Stomach (tissue), 9 donors: Measurements from ENCODE around the gene TGFB1. TPM values are rescaled to one million over a fixed set of nuclear protein-coding genes. Genes with fewer than 3 reads are reported as not detected.

Source experiments
- DNase-seq, 2 donors: peaks; one replicate each; pipeline versions ENCODE4 v3.0.0 to v3.0.0-alpha.2; 2013 to 2019
- H3K27ac ChIP-seq, 5 donors: fragments of 200-600 bp in 4 of 5; sonication (generic) in 4 of 5; one replicate each; pipeline ENCODE4 v1.5.1; 2013 to 2019; ENCODE audit warnings: mild to moderate bottlenecking in 1 of 5, moderate library complexity in 1 of 5
- H3K27me3 ChIP-seq, 3 donors: fragments of 200-600 bp; sonication (generic); one replicate each; pipeline ENCODE4 v1.5.1; 2017 to 2019; ENCODE audit warnings: mixed run types in 1 of 3
- H3K36me3 ChIP-seq, 4 donors: fragments of 200-600 bp; sonication (generic); 1 replicate in 3 of 4; 2 replicates in 1 of 4; pipeline ENCODE4 v1.5.1; 2016 to 2019
- H3K4me1 ChIP-seq, 4 donors: fragments of 200-600 bp; sonication (generic); one replicate each; pipeline ENCODE4 v1.5.1; 2016 to 2019
- H3K4me3 ChIP-seq, 4 donors: fragments of 200-600 bp; sonication (generic) in 3 of 4; one replicate each; pipeline ENCODE4 v1.5.1; 2016 to 2019; ENCODE audit warnings: mild to moderate bottlenecking in 1 of 4
- H3K9me3 ChIP-seq, 4 donors: fragments of 200-600 bp; sonication (generic); one replicate each; pipeline ENCODE4 v1.5.1; 2016 to 2019
- EP300 ChIP-seq: sonication (generic); formaldehyde crosslinking; IDR thresholded peaks from one replicate; pipeline ENCODE4 v1.6.1; 2017; ENCODE audit warnings: antibody characterized with exemption
- POLR2A ChIP-seq, 4 donors: fragments of 450-650 bp; IDR thresholded peaks; one replicate each; pipeline ENCODE4 v1.6.1; 2016; ENCODE audit warnings: antibody characterized with exemption in 4 of 4, control low read depth in 2 of 4, mild to moderate bottlenecking in 1 of 4, moderate library complexity in 1 of 4
- POLR2AphosphoS5 ChIP-seq, 3 donors: sonication (generic); formaldehyde crosslinking; IDR thresholded peaks; one replicate each; pipeline ENCODE4 v1.6.1; 2016; ENCODE audit warnings: antibody characterized with exemption in 3 of 3
- WGBS, 5 donors: extraction: QIAGEN DNeasy Blood & Tissue Kit in 3 of 5; methylation state at CpG; one replicate each; pipeline versions ENCODE4 v1.1.5 to v1.1.7; 2013 to 2018; 5-methylcytosine and 5-hydroxymethylcytosine counted together
- intact Hi-C: fragments of 100-400 bp; cut with DNase I; formaldehyde crosslinking; loops from one replicate; pipeline ENCODE4 v1.15.1; 2023; ENCODE audit warnings: low total_unique reads
- polyA plus RNA-seq, 3 donors: library from polyadenylated mRNA; stranded (reverse); fragments of 200-250 nt; gene quantifications; one replicate each; pipeline ENCODE4 v1.2.3, GENCODE V29; 2013
- total RNA-seq, 5 donors: library from RNA; depleted of rRNA; stranded (reverse); fragments of >200 nt; gene quantifications; one replicate each; pipeline versions ENCODE4 v1.1.0 to v1.2.3, GENCODE V29; 2014 to 2016
- TF ChIP-seq, protein P1 (sequence below), 7 experiments: fragments of 450-650 bp in 4 of 7; fragments of 200-600 bp in 3 of 7; sonication (generic) in 3 of 7; IDR thresholded peaks; one replicate each; pipeline ENCODE4 v1.5.1; 2016 to 2019; ENCODE audit warnings: antibody characterized with exemption in 7 of 7, control low read depth in 2 of 7, mild to moderate bottlenecking in 1 of 7
- donor health status: healthy with polysubstance abuse.
- donor health status: Bipolar disorder and iron deficiency.
- donor health status: healthy.

TGFB1 gene
- total and polyA plus RNA-seq, 8 donors: 1.3 to 54.3 (median 14.5) TPM

DNA sequence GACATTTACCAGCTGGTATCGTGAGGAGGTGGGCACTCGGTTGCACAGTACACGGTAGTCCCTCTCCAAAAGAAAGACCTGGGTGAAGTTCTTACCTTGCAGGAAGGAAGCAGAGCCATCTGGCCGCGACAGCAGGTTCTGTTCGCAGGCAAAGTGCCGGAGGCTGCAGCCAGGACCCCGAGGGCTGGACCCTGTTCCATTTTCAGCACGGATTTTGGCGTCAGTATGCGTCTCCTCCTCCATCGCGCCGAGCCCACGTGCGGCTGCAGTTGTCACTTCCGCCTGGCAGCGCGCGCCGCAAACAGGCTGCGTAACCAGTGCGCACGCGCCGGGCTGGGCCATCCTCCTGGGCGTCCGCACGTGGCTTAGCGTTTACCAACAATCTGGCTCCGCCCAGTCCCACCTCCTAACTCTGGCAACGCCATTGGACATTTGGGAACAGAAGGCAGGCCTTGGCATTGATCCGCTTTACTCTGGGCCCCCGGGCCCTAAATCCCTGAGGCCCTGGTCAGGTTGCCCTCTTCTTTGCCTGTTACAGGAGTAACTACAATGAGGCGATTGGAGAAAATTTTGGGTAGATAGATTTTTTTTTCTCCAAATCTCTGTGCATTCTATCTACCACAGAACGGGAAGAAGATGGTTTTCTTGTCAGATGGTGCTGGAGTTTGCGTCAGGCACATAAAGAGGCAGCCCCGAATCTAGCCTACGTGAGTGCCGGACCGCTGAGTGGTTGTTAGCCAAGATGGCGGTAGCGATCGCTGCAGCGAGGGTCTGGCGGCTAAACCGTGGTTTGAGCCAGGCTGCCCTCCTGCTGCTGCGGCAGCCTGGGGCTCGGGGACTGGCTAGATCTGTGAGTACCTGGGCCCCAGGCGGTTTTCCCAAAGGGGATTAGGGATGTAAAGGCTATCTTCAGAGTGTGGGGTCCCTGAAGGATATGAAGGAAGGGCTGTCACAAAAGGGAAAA lies 43.6 kb upstream of the TGFB1 start, which contains the start of the genes BCKDHA and EXOSC5:
Gene BCKDHA (plus strand): TSS at position 733 of the 964 bp plus-strand sequence. CDS start 10 bp downstream, at position 743.
Gene EXOSC5 (minus strand): TSS at position 274 of the 964 bp plus-strand sequence. CDS start 31 bp downstream, at position 243.
- Histone ChIP-seq H3K27ac (peak within 1 kb of the TSS; percentile 81 to 89 (median 88)), H3K27me3 (no peaks in the 10 kb centered on the region), H3K4me1 (peaks cover 10 to 43% (median 35%) of the 10 kb centered on the region in 4 donors), H3K9me3 (no peaks in the 10 kb centered on the region), H3K4me3 (peak within 1 kb of the TSS; percentile 68 to 92 (median 82)), H3K36me3 (peaks cover 0 to 21% (median 11%) of the 10 kb centered on the region in 4 donors)
- TF ChIP-seq POLR2AphosphoS5 (IDR thresholded peaks at IDR 0.05) (peak; percentile 3 to 96 (median 91)), POLR2A (IDR thresholded peaks at IDR 0.05) (no peak), EP300 (no peak)
- TF ChIP-seq, protein P1, sequence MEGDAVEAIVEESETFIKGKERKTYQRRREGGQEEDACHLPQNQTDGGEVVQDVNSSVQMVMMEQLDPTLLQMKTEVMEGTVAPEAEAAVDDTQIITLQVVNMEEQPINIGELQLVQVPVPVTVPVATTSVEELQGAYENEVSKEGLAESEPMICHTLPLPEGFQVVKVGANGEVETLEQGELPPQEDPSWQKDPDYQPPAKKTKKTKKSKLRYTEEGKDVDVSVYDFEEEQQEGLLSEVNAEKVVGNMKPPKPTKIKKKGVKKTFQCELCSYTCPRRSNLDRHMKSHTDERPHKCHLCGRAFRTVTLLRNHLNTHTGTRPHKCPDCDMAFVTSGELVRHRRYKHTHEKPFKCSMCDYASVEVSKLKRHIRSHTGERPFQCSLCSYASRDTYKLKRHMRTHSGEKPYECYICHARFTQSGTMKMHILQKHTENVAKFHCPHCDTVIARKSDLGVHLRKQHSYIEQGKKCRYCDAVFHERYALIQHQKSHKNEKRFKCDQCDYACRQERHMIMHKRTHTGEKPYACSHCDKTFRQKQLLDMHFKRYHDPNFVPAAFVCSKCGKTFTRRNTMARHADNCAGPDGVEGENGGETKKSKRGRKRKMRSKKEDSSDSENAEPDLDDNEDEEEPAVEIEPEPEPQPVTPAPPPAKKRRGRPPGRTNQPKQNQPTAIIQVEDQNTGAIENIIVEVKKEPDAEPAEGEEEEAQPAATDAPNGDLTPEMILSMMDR (IDR thresholded peaks at IDR 0.05): peak in 1 of 7 experiments; percentile 26
- 0 to 1% (median 0%) methylated on average over 45 to 50 of the region's 50 CpGs for WGBS, 5 donors
- intact Hi-C loops: no loop called here
- peak; percentile 100 for DNase-seq

DNA sequence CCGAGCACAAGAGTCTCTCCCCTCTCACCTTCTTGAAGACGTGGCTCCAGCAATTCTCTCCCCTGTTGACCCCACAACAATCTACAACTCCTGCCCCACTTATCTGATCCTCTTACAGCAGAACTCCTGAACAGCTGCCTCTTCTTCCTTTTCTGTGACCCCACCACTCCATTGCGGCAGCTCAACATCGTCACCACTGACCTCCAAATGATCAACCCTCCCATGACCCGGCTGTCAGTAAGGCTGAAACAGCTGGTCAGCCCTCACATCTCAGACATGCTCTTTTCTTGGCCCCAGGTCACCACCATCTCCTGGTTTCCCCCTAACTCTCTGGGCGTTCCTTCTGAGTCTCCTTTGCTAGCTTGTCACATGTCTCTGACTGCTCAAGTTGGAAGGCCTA lies 41.6 kb upstream of the TGFB1 start:
- H3K27me3 ChIP-seq: no peaks in the 10 kb centered on the region
- no peak overlapping the region for H3K4me3 ChIP-seq
- DNase-seq: no peak
- peaks cover 19 to 26% (median 25%) of the 10 kb centered on the region in 4 donors for H3K36me3 ChIP-seq
- WGBS, 5 donors: 64 to 75% (median 67%) methylated on average over 5 to 6 of the region's 6 CpGs
- peaks cover 10 to 43% (median 35%) of the 10 kb centered on the region in 4 donors for H3K4me1 ChIP-seq
- no peaks in the 10 kb centered on the region for H3K9me3 ChIP-seq
- H3K27ac ChIP-seq: no peak overlapping the region
- intact Hi-C loops: no loop called here
- no peak for TF ChIP-seq POLR2AphosphoS5 (IDR thresholded peaks at IDR 0.05)

DNA sequence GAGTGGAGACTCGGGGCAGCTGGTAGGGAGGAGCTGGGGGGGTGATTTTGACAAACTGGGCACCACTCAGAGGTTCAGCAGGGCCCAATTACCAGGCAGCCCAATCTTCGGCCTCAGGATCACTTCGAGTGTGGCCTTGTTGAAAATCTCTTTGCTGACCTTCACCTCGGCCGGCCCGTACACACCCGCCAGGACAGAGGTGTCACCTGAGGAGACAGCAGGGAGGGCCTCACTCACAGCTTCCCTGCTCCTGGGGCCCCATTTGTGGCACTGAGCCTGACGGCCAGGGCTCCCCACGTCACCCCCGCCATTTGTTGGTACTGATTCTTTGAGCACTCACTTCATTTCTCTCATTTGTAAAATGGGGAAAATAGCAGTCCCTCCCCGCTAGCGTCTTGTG lies 39.1 kb upstream of the TGFB1 start:
- WGBS, 5 donors: 84 to 90% (median 87%) methylated on average over 12 of the region's 12 CpGs

DNA sequence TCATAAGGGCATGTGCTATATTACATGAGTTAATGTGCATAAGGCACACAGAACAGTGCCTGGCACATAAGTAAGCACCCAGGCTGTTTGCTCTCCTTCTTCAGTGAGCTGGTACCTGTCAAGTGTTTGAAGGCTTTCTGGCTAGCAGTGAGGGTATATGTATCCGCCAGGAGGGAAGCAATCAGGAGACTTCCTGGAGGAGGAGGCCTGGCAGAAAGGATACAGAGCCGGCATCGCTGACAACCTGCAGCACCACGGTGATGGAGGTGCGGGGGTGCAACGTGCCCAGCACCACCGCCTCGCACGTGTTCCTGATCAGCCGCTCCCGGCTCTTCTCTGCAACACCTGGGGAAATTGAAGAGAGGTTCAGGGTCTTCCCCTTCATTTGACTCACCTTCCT lies 37.9 kb upstream of the TGFB1 start:
- Histone ChIP-seq H3K4me3 (no peak overlapping the region), H3K4me1 (peaks cover 0 to 16% (median 14%) of the 10 kb centered on the region in 4 donors), H3K36me3 (peaks cover 21 to 63% (median 59%) of the 10 kb centered on the region in 4 donors), H3K27ac (no peak overlapping the region), H3K27me3 (no peaks in the 10 kb centered on the region), H3K9me3 (no peaks in the 10 kb centered on the region)
- no peak for DNase-seq
- TF ChIP-seq, protein P1 (IDR thresholded peaks at IDR 0.05): no peak
- TF ChIP-seq EP300: no peak
- no peak for TF ChIP-seq POLR2AphosphoS5 (IDR thresholded peaks at IDR 0.05)
- no peak for TF ChIP-seq POLR2A (IDR thresholded peaks at IDR 0.05)
- whole genome bisulfite sequencing, 5 donors: 86 to 95% (median 90%) methylated on average over 10 to 11 of the region's 11 CpGs
- intact Hi-C loops: no loop called here

More for the DNA sequence above, 39.1 kb upstream of the TGFB1 start:
- no peaks in the 10 kb centered on the region for H3K9me3 ChIP-seq
- no peak for DNase-seq
- no peak overlapping the region for H3K27ac ChIP-seq
- no peaks in the 10 kb centered on the region for H3K27me3 ChIP-seq
- intact Hi-C loops: no loop called here
- no peak overlapping the region for H3K4me3 ChIP-seq
- H3K4me1 ChIP-seq: peaks cover 0 to 20% (median 19%) of the 10 kb centered on the region in 4 donors
- peaks cover 21 to 52% (median 51%) of the 10 kb centered on the region in 4 donors for H3K36me3 ChIP-seq
- TF ChIP-seq, protein P1 (IDR thresholded peaks at IDR 0.05): no peak
- TF ChIP-seq POLR2AphosphoS5 (IDR thresholded peaks at IDR 0.05) (no peak), EP300 (no peak), POLR2A (IDR thresholded peaks at IDR 0.05) (no peak)
